GM21526 (cell line): ENCODE data around the gene CBR3.
"Not testable (repeated sequence)": the region's sequence is repeated elsewhere in the genome, so short reads cannot be mapped to it uniquely, and the experiment has no call there.

Source experiments
- ATAC-seq: cut with Tn5 transposase; IDR thresholded peaks from one replicate; pipeline ENCODE4 v1.9.1; 2021; ENCODE audit warnings: moderate library complexity; ENCODE audit not compliant: unreplicated experiment, low FRiP score

CBR3 gene

DNA sequence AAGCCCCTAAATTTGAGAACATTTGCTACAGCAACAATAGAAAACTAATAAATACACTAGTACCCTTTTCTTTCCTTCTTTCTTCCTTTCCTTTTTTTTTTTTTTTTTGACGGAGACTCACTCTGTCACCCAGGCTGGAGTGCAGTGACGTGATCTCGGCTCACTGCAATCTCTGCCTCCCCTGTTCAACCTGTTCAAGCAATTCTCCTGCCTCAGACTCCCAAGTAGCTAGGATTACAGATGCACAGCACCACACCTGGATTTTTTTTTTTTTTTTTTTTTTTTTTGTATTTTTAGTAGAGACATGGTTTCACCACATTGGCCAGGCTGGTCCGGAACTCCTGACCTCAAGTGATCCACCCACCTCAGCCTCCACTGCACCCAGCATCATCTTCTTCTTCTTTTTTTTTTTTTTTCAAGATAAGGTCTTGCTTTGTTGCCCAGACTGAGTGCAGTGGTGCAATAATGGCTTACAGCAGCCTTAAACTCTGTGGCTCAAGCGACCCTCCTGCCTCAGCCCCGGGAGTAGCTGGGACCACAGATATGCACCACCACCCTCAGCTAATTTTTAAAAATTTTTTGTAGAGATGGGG is 19.6 kb upstream of the CBR3 start:
- no peak for ATAC-seq

GRCh38 chr21:36117286-36117741 is 17.6 kb upstream of the CBR3 start:
- no peak for ATAC-seq

- no peak for ATAC-seq
Observed at GRCh38 chr21:36120304-36120888, 14.5 kb upstream of the CBR3 start.

DNA sequence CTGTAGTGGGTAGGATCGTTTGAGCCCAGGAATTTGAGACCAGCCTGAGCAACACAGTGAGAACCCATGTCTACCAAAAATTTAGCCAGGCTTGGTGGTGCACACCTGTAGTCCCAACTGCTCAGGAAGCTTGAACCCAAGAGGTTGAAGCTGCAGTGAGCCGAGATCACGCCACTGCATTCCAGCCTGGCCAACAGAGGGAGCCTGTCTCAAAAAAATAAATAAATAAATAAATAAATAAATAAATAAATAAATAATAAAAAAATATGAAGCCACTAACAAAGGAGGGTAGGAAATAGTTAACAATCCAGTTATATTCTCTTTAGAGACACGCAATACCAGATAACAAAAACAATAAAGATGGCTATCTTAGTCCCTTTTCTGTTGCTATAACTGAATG is 11.9 kb upstream of the CBR3 start:
- no peak for ATAC-seq

- ATAC-seq = no peak
Observed at GRCh38 chr21:36124395-36124794, 10.5 kb upstream of the CBR3 start.

DNA sequence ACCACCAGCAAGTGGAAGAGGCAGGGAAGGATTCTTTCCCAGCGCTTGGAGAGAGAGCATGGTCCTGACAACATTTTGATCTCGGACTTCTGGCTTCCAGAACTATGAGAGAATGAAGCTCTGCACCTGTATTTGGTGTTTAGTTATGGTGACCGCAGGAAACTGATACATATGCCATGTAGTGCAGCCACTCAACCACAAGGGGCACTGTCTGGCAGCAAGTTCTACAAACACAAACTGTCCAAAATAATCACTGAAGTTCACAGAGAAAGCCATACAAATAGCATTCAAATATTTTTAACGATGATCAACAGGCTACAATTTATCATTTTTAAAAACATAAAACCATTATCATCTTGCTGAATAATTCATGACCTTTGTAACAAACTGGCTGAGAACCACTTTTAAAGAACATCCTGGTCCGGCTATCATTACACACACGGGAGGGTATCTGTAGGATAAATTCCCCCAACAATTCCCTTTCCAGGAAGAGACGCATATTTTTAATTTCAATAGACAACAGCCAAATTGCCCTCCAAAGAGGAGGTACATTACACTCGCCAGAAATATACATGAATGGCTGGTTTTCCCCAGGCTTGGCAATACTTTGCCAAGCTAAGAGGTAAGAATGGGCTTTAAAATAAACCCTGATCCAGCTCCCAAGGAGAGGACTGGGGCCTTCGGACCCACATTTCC is 9.2 kb upstream of the CBR3 start:
- ATAC-seq = no peak

DNA sequence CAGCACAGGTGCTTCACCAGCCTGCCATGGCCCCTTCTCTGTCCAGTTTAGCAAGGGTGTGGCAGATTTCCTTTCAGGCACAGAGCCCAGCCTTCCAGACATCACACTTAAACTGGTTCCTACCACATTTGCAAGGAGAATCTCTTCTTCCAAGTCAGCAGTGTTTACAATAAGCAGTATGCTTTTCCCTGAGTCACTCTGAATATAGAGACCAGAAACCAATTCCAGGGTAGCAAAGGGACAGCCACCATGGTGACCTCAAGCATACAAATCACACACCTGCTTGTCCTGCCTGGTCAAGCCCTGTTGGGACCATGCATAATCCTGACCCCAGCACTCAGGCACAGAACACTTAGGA is 8.7 kb upstream of the CBR3 start:
- no peak for ATAC-seq

GRCh38 chr21:36126621-36127110 is 8.2 kb upstream of the CBR3 start:
- ATAC-seq = no peak

DNA sequence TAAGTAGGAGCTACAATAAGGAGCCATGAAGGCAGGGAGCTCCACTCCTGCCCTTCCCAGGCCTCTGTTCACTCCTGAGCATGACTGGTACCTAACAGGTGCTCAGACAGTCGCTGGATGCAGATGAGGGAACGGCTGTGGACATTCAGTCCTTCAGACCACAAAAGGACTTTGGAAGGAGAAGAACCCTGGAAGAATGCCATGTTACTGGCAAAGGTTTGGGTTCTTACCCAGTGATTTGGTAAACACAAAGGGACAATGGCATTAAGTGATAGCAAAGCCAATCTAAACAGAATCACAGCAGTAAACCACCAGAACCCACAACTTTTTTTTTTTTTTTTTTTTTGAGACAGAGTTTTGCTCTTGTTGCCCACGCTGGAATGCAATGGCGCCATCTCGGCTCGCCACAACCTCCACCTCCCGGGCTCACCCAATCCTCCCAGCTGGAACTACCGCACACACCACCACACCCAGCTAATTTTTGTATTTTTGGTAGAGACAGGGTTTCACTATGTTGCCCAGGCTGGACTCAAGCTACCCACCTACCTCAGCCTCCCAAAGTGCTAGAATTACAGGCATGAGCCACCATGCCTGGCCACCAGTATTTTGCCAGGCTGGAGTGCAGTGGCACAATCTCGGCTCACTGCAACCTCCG is 7.5 kb upstream of the CBR3 start:
- ATAC-seq = no peak

- ATAC-seq = no peak
Observed at GRCh38 chr21:36127977-36128376, 6.9 kb upstream of the CBR3 start.

- ATAC-seq = no peak
Observed at GRCh38 chr21:36129219-36129618, 5.7 kb upstream of the CBR3 start.

DNA sequence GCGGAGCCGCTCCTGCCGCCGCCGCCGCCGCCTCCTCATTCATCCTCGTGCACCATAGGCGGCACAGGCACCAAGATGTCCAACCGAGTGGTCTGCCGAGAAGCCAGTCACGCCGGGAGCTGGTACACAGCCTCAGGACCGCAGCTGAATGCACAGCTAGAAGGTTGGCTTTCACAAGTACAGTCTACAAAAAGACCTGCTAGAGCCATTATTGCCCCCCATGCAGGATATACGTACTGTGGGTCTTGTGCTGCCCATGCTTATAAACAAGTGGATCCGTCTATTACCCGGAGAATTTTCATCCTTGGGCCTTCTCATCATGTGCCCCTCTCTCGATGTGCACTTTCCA is 4.5 kb upstream of the CBR3 start:
- ATAC-seq = not testable (repeated sequence)

- ATAC-seq = not testable (repeated sequence)
Observed at GRCh38 chr21:36130839-36131238, 4.0 kb upstream of the CBR3 start.

DNA sequence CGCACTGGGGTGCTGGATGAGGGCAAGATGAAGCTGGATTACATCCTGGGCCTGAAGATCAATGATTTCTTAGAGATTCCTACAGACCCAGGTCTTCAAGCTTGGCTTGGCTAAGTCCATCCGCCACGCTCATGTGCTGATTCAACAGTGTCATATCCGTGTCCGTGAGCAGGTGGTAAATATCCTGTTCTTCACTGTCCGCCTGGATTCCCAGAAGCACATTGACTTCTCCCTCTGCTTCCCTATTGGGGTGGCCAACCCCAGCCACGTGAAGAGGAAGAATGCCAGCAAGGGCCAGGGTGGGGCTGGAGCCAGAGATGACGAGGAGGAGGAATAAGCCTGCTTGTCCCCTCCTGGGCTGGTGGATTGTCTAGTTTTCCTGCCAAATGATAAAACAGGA is 2.2 kb upstream of the CBR3 start:
- ATAC-seq = no peak

DNA sequence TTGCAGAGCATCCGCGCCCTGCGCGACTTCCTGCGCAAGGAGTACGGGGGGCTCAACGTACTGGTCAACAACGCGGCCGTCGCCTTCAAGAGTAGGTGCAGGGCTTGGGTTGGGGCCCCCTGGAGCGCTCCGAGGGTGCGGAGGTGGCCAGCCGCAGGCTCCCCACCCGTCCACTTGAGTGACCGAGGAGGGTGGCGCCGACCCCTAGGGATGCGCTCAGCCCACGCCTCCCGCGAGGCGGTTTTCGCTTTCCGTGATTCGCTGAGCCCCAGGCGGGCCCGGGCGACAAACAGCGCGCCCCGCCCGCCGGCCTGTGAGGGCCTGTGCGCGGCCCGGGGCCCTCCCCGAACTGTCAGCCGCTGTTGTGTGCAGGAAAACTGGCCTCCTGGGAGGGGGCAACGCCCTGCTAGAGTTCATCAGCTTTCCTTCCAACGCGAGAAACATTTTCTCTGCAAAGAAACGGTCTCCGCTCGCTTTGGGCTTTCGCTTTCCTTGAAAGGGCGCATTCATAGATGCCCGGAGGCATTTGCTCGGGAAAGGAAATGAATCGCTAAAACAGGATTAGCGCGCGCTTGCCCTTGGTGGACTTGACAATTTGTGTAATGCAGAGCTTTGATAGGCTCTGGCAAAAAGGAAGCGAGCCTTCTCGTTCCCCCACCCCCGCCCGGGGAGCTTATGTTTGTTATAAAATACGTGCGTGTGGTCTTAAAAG is 668 bp downstream of the CBR3 start:
- ATAC-seq = no peak

DNA sequence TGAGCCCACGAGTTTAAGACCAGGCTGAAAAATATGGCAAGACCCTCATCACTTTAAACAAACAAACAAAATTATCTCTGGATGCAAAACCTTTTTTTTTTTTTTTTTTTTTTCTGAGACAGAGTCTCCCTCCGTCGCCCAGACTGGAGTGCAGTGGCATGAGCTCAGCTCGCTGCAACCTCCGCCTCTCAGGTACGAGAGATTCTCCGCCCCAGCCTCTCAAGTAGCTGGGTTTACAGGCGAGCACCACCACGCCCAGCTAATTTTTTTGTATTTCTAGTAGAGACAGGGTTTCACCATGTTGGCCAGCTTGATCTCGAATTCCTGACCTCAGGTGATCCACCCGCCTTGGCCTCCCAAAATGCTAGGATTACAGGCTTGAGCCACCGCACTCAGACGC is 4.9 kb downstream of the CBR3 start:
- ATAC-seq = not testable (repeated sequence)

DNA sequence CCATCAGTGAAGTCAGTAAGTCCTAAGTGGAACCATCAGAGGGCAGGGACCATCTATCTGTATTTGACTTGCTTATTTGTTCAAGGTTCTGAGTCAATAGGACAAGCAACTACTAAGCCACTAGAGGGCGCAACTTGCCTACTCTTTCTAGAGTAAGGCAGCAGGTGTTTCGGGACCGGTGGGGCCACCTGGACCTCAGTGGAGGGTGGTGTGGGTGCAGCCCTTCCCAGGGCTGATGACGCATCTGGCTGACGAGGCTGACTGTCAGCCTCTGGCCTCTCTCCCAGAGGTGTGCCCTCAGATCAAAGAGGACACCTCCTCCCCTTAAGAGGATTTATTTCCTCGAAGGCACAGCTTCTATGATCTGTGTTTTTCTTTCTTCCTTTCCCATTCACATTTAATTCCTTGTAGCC is 6.6 kb downstream of the CBR3 start:
- ATAC-seq = peak; percentile 88

GRCh38 chr21:36144233-36144632 is 9.4 kb downstream of the CBR3 start:
- not testable (repeated sequence) for ATAC-seq

- ATAC-seq = no peak
Observed at GRCh38 chr21:36145259-36145658, 10.4 kb downstream of the CBR3 start.

- no peak for ATAC-seq
Observed at GRCh38 chr21:36147911-36148310, 13.0 kb downstream of the CBR3 start.

GRCh38 chr21:36148886-36149285 is 14.0 kb downstream of the CBR3 start:
- ATAC-seq = no peak
